Kidney (tissue), 14 donors: ENCODE data around the gene MPP1. TPM values are rescaled to one million over a fixed set of nuclear protein-coding genes. Genes with fewer than 3 reads are reported as not detected.

Experiments
- DNase-seq, 5 donors: peaks; one replicate each; pipeline ENCODE4 v3.0.0-alpha.2; 2013 to 2020
- FAIRE-seq: peaks from 2 replicates; lab custom pipeline; 2012; peaks lifted over from hg19 to GRCh38; lab: Jason Lieb, UNC
- H3K27ac ChIP-seq, 2 donors: one replicate each; pipeline ENCODE4 v1.7.0; 2013; ENCODE audit warnings: low read depth in 2 of 2, low read length in 2 of 2, inconsistent platforms in 1 of 2
- H3K27me3 ChIP-seq: one replicate; pipeline ENCODE4 v1.7.1; 2013; ENCODE audit warnings: low read length, inconsistent platforms; ENCODE audit not compliant: control insufficient read depth, insufficient read depth
- H3K36me3 ChIP-seq, 3 donors: one replicate each; pipeline versions ENCODE4 v1.7.0 to v1.7.1; 2013; ENCODE audit warnings: low read length in 3 of 3, control low read depth in 1 of 3, inconsistent platforms in 1 of 3; ENCODE audit not compliant: insufficient read depth in 3 of 3, control insufficient read depth in 2 of 3
- H3K4me1 ChIP-seq, 3 donors: one replicate each; pipeline versions ENCODE4 v1.7.0 to v1.7.1; 2013; ENCODE audit warnings: low read length in 3 of 3, inconsistent platforms in 1 of 3, low read depth in 1 of 3; ENCODE audit not compliant: control insufficient read depth in 2 of 3, insufficient read depth in 2 of 3
- H3K4me3 ChIP-seq, 3 donors: one replicate each; pipeline versions ENCODE4 v1.7.0 to v1.8.1; 2013; ENCODE audit warnings: low read length in 3 of 3, control low read depth in 1 of 3, inconsistent platforms in 1 of 3
- H3K9ac ChIP-seq, 3 donors: one replicate each; pipeline versions ENCODE4 v1.7.0 to v1.7.1; 2013; ENCODE audit warnings: low read length in 3 of 3, control low read depth in 1 of 3, inconsistent platforms in 1 of 3
- H3K9me3 ChIP-seq, 3 donors: one replicate each; pipeline versions ENCODE4 v1.7.0 to v1.7.1; 2013; ENCODE audit warnings: low read length in 3 of 3, control low read depth in 1 of 3, inconsistent platforms in 1 of 3; ENCODE audit not compliant: control insufficient read depth in 2 of 3, insufficient read depth in 1 of 3
- CTCF ChIP-seq: IDR thresholded peaks from 3 replicates; pipeline ENCODE4 v1.5.1; 2012; ENCODE audit warnings: mild to moderate bottlenecking, moderate library complexity, borderline replicate concordance; ENCODE audit not compliant: insufficient read depth; ENCODE audit errors: extremely low read depth
- intact Hi-C: fragments of 100-400 bp; cut with DNase I; formaldehyde crosslinking; loops from one replicate; pipeline ENCODE4 v1.11.1; 2022
- polyA plus RNA-seq: library from polyadenylated mRNA; stranded (reverse); fragments of 350-450 nt; fragmentation: Illumina TruSeq; extraction: RNeasy Lipid Tissue Mini Kit (QIAGEN cat#74804); gene quantifications from one replicate; pipeline ENCODE4 v1.2.3, GENCODE V29; 2014; ENCODE audit warnings: low read depth, low replicate concordance; ENCODE audit not compliant: insufficient read depth
- total RNA-seq: library from RNA; stranded (reverse); fragmentation: NEBNext Ultra II Directional; extraction: Animal tissue kit (Norgen Biotek cat#: 25700); gene quantifications from one replicate; pipeline ENCODE4 v1.2.1, GENCODE V29; 2021
- donor health status: control.
- donor health status: control.
- donor health status: control.
- donor health status: control.
- donor health status: control.
- donor health status: DM: yes; HTN: yes; CAD: no.
- donor health status: Normal renal cell carcinoma (clear cell type).

The MPP1 gene
- total and polyA plus RNA-seq, 2 donors from 2014 or later: 47.0 to 76.4 TPM

GRCh38 chrX:154785716-154786115, 19.6 kb downstream of the MPP1 start:
- Histone ChIP-seq H3K9ac (no peak overlapping the region), H3K27me3 (no peaks in the 10 kb centered on the region), H3K36me3 (peaks cover 0 to 2% (median 0%) of the 10 kb centered on the region in 3 donors), H3K4me1 (no peaks in the 10 kb centered on the region), H3K4me3 (no peak overlapping the region), H3K9me3 (no peaks in the 10 kb centered on the region), H3K27ac (no peak overlapping the region)
- FAIRE-seq: no peak
- no peak for DNase-seq
- no peak for TF ChIP-seq CTCF
- intact Hi-C loops: no loop called here

- intact Hi-C loops: no loop called here
- no peak overlapping the region for H3K9ac ChIP-seq
- FAIRE-seq: no peak
- no peak for DNase-seq
- no peak for TF ChIP-seq CTCF
- H3K4me1 ChIP-seq: no peaks in the 10 kb centered on the region
- no peaks in the 10 kb centered on the region for H3K27me3 ChIP-seq
- H3K9me3 ChIP-seq: no peaks in the 10 kb centered on the region
- H3K27ac ChIP-seq: no peak overlapping the region
- H3K36me3 ChIP-seq: peaks cover 0 to 2% (median 0%) of the 10 kb centered on the region in 3 donors
- no peak overlapping the region for H3K4me3 ChIP-seq
Observed at GRCh38 chrX:154784149-154784995, 20.9 kb downstream of the MPP1 start.

GRCh38 chrX:154780968-154781367, 24.3 kb downstream of the MPP1 start:
- H3K9me3 ChIP-seq: no peaks in the 10 kb centered on the region
- no peak for TF ChIP-seq CTCF
- no peak overlapping the region for H3K9ac ChIP-seq
- H3K27ac ChIP-seq: no peak overlapping the region
- no peak for FAIRE-seq
- H3K4me3 ChIP-seq: no peak overlapping the region
- H3K4me1 ChIP-seq: no peaks in the 10 kb centered on the region
- H3K27me3 ChIP-seq: no peaks in the 10 kb centered on the region
- intact Hi-C loops: no loop called here
- H3K36me3 ChIP-seq: peaks cover 0 to 7% (median 4%) of the 10 kb centered on the region in 3 donors
- no peak for DNase-seq
